Activated naive CD4-positive, alpha-beta T cell treated with anti-CD3 and anti-CD28 coated beads, Interleukin-2, amount 50 U/mL, for 16 hours (primary cell): ENCODE measurements around the gene USF3.

Source experiments
- DNase-seq: peaks from one replicate; pipeline ENCODE4 v3.0.0-alpha.2; 2020

The USF3 gene, protein sequence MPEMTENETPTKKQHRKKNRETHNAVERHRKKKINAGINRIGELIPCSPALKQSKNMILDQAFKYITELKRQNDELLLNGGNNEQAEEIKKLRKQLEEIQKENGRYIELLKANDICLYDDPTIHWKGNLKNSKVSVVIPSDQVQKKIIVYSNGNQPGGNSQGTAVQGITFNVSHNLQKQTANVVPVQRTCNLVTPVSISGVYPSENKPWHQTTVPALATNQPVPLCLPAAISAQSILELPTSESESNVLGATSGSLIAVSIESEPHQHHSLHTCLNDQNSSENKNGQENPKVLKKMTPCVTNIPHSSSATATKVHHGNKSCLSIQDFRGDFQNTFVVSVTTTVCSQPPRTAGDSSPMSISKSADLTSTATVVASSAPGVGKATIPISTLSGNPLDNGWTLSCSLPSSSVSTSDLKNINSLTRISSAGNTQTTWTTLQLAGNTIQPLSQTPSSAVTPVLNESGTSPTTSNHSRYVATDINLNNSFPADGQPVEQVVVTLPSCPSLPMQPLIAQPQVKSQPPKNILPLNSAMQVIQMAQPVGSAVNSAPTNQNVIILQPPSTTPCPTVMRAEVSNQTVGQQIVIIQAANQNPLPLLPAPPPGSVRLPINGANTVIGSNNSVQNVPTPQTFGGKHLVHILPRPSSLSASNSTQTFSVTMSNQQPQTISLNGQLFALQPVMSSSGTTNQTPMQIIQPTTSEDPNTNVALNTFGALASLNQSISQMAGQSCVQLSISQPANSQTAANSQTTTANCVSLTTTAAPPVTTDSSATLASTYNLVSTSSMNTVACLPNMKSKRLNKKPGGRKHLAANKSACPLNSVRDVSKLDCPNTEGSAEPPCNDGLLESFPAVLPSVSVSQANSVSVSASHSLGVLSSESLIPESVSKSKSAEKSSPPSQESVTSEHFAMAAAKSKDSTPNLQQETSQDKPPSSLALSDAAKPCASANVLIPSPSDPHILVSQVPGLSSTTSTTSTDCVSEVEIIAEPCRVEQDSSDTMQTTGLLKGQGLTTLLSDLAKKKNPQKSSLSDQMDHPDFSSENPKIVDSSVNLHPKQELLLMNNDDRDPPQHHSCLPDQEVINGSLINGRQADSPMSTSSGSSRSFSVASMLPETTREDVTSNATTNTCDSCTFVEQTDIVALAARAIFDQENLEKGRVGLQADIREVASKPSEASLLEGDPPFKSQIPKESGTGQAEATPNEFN (N-terminal part only)

DNA sequence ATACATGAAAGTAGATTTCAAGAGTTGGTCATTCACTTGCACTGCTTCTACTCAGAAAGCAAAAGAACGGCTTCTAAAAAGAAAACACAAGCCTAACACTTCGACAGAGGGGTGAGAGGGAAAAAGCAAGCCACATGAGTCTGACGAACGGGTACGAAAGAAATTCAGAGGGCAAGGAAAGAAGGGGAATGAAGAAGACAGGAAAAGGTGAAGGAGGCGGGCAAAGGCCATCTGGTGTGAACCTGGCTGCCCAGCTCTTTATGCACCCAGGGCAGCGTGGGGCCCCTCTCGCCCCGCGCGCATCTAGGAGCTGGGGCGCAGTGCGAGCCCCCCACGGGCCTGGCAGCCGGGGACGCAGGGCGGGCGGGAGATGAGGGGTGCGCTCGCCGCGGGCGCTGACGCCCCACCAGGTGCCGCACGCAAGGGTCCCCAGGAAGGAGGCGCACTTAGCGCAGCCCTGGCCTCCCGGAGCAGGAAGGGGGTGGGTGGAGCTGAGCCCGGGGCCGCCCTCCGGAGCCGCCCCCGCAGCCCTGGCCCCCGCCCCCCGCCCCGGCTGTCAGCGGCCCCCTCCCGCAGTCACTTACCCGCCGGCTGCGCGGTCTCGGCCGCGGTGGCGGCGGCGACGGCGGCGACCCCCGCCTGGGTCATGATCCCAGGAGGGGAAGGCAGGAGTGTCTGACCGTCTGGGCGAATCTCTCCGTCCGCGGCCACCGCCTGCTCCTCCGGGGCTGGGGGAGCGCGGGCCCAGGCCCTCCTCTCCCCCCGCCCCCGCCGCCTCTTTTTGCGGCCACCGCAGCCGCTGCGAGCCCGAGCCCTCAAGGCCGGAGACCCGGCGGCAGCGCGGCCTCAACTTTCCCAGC is at the start of gene USF3:
TSS of gene USF3 (minus strand) at position 857 of the 860 bp plus-strand sequence. CDS start 21,764 bp downstream, outside the sequence.
- DNase-seq, result peak; percentile 83

DNA sequence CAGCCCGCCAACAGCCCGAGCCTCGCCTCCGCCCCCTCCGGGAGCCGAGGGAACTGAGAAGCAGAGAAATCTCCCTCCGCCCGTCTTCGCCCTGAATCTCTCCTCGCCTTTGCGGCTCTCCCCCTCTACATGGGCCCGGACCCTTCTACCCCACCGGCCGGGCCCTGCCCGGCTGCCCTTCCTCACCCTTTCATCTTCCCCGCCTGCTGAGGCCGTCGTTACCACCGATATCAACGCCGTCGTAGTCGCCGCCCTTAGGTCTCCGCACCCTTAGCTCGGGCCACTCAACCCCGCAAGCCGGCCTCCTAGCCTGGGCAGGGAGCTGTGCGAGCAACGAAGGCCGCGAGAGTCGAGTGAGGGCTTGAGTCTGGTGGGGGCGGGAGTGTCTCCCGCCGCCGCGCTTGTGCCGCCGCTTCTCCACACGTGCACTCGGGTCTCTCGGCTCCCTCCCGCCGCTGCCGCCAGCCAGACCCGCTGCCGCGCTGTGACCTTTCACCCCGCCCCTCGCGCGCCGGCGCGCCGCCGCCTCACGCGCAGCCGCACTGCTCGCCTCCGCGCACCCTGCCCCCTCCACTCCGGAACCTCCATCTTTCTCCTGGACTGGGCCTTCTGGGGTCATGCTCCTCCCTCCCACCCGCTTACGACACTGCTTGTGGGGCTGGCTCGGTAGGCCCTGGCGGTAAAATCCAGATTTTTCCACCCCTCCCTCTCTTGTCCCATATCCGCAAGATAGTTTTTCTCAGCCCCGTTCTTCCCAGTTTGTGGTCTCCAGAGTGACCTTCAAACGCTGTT is 49.5 kb upstream of the USF3 start, which contains the start of gene NAA50:
TSS of gene NAA50 (minus strand) at position 494 of the 792 bp plus-strand sequence. CDS start at position 194, 300 bp downstream.
- DNase-seq, result peak; percentile 94

DNA sequence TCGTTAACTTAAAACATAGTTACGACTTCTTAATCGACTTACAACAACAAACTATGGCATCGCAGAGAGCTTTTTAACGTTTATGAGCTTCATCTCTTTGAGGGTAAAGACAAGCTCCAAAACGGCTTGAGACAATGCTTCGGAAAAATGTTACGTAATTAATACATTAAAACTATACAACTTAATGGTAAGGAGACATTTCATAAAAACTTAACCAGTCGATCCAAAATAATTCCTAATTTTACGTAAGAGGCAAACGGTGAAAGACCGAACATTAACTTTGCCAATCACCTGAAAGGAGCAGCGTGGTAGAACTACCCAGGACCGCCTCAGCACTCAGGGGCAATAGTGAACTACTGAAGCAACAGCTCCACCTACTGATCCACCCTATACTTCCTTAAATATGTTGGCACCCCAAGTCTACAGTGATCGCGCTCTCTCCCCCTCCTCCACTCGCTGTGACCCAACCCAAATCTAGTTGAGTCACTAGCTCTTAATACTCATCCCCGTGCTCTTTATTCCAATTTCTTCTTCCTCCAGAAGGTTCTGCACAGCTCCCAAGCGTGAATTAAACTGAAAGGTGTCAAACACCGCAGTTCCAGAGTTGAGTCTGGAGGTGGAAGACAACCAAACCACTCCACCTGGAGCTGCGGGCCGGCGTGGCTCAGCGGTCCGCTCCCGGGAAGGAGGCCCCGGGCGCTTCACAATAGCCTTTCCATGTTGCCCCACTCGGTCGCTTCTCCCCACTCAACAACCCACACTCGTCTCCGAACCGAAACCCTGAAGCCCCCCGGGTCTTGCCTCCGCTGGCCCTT is 48.7 kb upstream of the USF3 start:
- peak; percentile 81 for DNase-seq

DNA sequence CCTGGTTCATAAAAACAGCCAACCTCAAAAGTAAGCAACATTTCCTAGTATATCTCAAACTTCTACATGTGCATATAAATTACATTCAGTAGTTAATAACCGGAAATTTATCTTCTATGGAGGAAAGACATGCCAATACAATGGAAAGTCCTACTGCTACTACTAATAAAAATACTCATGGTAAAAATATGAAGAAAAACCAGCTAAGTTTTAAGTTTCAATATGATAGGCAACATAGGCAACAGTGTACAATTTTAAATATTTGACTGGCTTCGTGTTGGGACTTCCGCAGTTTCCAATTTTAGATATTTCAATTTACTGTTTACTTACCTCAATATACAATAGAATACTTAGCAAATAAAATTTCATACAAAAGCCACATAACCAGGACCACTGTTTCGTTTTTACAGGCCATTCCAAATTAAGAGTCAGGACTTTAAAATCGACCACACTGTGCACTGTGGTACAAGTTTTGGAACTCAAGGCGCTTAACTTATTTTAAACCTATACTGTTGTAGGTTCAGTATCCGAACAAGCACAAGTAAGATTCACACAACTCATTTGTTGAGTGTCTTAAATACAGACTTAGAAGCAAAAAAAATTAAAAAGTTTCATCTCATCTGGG is 46.7 kb upstream of the USF3 start:
- no peak for DNase-seq

DNA sequence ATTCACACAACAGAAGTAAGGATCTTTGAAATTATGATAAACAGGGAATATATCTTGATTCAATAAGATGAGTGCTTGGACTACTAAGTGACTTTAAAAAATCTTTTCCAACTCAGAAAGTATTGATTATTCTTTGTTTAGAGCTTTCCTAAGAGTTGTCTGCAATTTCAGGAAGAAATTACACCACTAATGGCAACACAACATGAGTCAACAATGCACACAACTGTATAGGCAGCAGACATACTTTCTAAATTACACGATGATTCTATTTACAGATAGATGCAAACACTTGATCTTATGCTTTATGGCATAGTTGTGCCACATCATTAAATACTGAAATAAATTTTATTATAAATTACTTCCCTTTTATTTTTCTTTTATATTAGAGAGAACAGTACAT is 45.2 kb upstream of the USF3 start:
- DNase-seq, result no peak

DNA sequence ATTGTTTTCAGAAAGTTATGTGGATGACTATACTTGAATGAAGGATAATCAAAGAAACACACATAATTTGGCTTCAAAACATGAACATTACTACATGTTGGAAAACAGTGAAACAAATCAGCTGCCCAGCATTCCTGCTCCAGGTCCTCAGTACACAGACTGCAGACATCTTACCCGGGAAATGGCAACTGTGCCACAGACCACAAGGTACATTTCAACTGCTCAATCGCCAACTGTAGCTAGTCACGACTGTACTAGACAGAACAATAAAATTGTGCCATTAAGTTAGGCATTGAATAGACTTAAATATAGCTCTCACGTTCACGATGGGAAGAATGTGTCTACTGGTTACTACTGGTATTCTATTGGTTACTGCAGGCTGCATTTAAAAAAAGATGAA is 44.6 kb upstream of the USF3 start:
- no peak for DNase-seq

DNA sequence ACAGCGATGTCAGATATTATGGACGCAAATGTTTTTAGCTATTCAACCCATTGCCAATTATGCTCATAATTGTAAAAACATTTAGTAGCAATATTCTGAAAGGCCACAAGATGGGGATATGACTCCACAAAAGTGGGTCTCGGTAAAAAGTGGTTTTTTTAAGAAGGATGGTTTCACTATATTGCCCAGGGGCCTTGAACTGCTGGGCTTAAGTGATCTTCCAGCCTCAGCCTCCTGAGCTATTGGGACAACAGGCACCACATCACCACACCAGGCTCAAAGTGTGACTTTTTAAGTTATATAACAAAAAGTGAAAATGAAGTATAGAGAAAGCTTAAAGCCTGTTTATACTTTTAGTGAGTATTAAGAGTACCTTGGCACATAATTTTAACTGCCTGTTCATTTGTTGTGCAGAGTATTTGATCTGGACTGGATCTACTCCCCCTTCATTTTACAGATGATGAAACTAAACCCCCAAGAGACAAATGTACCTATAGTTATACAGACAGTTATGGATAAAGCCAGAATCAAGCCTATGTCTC is 40.2 kb upstream of the USF3 start:
- DNase-seq, result no peak

DNA sequence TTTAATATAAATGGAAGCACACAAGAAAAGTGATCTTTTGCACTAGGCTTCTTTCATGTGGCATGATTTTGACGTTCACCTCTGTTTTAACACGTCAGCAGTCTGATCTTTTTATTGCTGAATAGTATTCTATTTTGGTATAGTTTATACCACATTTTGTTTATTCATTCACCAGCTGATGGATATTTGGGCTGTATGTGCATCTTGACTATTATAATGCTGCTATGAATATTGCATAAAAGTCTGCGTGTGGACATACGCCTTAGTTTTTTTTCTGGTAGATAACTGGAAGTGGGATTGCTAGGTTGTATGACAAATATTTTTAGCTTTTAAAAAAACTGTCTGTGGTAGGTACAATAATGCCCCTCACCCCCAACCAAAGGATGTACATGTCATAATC is 35.3 kb upstream of the USF3 start:
- DNase-seq, result no peak

DNA sequence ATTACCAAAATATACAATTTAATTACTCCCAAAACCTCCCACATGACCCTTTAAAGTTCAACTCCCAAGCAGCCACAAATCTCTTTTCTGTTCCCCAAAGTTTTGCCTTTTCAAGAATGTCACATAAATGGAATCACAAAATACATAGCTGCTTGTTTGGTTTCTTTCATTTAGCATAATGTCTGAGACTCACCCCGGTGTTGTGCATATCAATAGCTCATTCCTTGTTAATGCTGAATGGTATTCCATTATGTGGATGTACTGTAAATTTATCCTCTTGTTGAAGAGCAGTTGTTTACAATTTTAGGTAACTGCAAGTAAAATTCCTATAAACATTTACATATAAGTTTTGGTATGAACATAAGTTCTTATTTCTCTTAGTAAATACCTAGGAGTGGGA is 34.1 kb upstream of the USF3 start:
- DNase-seq, result no peak

DNA sequence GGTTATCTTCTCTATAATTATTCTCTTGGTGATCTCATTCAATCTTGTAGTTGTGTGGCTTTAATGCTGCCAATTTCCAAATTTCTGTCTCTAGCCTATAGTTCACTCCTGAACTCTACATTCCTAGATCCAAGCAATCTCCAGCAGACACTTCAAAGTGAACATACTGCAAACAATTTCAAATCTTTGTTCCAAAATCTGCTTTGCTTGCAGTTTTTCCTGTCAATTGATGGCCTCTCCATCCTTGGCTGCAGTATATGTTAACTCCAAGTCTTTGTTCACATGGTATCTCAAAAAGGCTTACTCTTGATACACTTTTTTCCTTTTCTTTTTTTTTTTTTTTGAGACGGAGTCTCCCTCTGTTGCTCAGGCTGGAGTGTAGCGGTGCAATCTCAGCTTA is 32.2 kb upstream of the USF3 start:
- no peak for DNase-seq

DNA sequence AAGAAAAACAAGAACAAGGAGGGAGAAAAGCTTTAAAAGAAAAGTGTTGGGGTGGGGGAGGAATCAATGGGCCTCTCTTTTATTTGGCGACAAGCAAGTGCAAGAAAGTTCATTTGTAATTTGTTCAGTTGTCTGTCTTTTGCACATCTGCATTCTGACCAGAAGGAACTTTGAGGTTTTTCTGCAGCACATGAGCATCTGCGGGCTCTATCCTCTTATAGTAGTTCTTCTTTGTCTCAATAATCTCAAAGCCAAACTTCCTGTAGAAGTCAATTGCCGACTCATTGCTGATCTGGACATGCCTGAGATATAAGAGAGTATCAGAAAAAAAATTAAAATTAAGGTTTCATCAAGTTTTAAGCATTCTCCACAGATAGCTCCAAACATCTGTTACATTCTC is 25.2 kb upstream of the USF3 start:
- no peak for DNase-seq

DNA sequence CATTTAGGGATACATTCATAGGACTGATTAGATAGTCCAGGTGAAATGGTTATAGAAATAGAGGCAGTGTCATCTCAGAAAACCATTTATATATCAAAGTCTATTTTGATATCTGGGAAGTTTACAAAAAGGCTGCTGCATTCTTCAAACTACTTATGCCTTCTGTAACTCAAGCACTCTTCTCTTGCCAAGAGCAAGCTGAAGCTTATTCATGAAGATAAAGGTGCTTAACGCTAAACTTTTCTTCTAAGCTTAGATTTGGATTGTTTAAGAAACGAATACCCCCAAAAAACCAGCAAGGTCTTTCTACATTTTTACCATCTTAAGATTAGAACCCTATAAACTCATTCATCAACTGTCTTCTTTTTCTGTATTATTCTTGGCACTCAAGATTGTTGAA is 23.3 kb upstream of the USF3 start:
- DNase-seq, result no peak

DNA sequence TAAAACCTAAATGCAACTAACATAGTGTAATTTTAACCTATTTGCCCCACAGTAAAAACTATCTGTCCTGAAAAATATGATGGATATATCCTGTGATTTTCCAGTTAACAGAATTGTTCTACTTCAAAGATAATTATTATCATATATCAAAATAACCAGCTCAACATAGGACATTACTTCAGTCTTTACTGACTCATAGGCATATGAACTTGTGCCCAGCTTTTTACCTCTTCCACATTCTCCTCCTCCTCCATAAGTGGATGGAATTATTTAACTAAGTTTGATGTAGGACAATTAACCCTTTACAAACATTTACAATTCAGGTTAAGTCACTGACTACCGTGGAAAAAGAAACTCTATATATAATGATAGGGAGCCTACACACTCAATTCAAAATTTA is 22.9 kb upstream of the USF3 start:
- DNase-seq, result no peak

DNA sequence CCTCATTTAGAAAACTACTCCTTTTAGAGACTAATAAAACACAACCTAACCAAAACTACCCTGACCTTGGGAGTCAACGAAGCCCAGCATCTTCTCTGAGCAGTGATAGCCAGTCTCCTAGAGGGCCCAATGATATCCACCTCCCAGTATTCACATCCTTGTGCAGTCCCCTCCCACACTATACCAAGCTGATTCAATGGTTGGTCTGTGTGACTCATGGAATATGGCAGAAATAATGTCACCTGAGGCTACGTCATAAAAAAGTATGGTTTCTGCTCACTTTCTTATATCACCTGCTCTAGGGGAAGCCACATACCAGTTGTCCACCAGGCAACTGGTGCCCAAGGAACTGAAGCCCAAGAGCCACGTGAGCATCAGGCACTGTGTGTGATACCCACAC is 21.4 kb upstream of the USF3 start:
- DNase-seq, result no peak

DNA sequence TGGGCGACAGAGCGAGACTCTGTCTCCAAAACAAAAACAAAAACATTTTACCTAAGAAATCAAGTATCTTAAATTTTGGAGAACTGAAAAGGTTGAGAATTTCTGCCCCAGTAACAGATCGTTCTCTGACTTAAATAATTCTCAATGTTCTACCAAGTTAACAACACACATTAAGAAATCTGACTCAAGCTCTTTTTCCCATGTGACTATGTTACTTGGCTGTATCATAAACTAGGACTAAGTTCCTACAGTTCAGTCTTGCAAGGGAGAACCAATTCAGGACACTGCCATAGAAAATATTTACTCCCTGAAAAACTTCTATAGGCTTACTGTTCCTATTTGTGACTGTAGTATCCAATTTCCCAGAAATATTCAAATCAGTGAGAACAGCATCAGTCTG is 20.9 kb upstream of the USF3 start:
- DNase-seq, result no peak

DNA sequence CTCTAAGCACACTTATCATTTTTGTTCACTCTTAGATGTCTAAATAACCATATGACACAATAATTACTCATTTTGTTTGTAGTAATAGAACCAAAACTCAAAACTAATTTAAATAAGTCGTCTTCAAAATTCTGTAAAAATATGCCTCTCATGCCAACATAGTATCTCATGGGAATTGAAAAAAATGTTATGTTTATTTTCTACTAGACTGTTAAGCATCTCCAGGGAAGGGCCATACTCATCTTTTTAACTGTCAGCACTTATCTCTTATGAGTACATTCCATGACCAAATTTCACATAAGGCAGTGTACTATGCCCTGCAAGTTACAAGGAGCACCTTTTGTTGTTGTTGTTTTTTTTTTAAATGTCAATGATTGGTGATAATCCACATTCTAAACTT is 18.3 kb upstream of the USF3 start:
- no peak for DNase-seq

DNA sequence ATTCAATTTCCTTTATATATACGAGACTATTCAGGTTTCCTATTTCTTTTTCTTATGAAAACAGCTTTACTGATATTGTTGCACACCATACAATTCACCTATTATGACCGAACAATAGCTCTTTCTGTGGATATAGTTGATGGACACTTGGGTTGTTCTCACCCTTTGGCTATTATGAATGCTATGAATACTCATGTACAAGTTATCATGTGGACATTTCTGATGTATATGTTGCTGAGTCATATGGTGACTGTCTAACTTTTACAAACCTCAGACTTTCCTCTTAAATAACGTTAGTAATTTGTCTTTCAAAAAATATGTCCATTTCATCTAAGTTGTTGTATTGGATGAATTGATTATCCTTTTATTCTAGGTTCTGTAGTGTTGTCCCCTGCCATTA is 15.7 kb upstream of the USF3 start:
- DNase-seq, result no peak

DNA sequence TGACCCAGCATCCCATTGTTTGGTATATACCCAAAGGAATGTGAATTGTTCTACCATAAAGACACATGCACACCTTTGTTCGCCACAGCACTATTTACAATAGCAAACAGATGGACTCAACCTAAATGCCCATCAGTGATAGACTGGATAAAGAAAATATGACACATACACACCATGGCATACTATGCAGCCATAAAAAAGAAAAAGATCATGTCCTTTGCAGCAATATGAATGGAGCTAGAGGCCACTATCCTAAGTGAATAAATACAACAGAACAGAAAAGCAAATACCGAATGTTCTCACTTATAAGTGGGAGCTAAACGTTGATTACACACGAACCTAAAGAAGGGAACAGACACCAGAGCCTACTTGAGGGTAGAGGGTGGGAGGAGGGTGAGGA is 11.4 kb upstream of the USF3 start:
- no peak for DNase-seq

DNA sequence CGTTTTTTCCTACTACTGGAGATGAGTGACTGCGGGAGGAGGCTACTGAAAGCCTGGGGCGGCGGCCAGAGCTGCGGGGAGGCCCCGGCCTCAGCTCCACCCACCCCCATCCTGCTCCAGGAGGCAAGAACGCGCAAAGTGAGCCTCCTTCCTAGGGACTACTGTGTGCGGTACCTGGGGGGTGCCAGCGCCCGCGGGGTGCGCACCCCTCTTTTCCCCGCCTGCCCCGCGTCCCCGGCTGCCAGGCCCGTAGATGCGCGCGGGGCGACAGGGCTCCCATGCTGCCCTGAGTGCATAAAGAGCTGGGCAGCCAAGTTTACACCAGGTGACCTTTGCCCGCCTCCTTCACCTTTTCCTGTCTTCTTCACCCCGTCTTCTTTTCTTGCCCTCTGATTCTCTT is 2.5 kb upstream of the USF3 start:
- DNase-seq, result no peak
